Trophoblast cell (in vitro differentiated cells and primary cell): ENCODE data around the gene CCDC12.

Experiments
- DNase-seq, 2 donors: peaks; one replicate each; pipeline ENCODE4 v3.0.0-alpha.2; 2016
- H2AFZ ChIP-seq: 2 replicates; pipeline ENCODE4 v1.6.1; 2013; ENCODE audit warnings: low read length, moderate library complexity, mild to moderate bottlenecking; ENCODE audit not compliant: insufficient read depth, poor library complexity
- H2AK5ac ChIP-seq: 2 replicates; pipeline ENCODE4 v1.6.1; 2013; ENCODE audit warnings: mild to moderate bottlenecking, low read length
- H2BK120ac ChIP-seq: 2 replicates; pipeline ENCODE4 v1.6.1; 2013; ENCODE audit warnings: low read length, mild to moderate bottlenecking, moderate library complexity; ENCODE audit not compliant: insufficient read depth, poor library complexity
- H2BK12ac ChIP-seq: 2 replicates; pipeline ENCODE4 v1.6.1; 2013; ENCODE audit warnings: mild to moderate bottlenecking, low read length, moderate library complexity
- H2BK5ac ChIP-seq: 2 replicates; pipeline ENCODE4 v1.6.1; 2013; ENCODE audit warnings: low read length, low read depth, moderate library complexity, mild to moderate bottlenecking; ENCODE audit not compliant: poor library complexity
- H3K14ac ChIP-seq: 2 replicates; pipeline ENCODE4 v1.6.1; 2013; ENCODE audit warnings: mild to moderate bottlenecking, low read length
- H3K18ac ChIP-seq: 2 replicates; pipeline ENCODE4 v1.6.1; 2013; ENCODE audit warnings: mild to moderate bottlenecking, low read length
- H3K23ac ChIP-seq: 2 replicates; pipeline ENCODE4 v1.6.1; 2013; ENCODE audit warnings: low read length
- H3K27ac ChIP-seq: 2 replicates; pipeline ENCODE4 v1.5.1; 2013; ENCODE audit warnings: low read depth, mild to moderate bottlenecking, inconsistent platforms, low read length, moderate library complexity
- H3K27me3 ChIP-seq: 2 replicates; pipeline ENCODE4 v1.6.1; 2013; ENCODE audit warnings: inconsistent platforms, mild to moderate bottlenecking, low read length, moderate library complexity; ENCODE audit not compliant: insufficient read depth
- H3K36me3 ChIP-seq, 2 experiments: 1 replicate in 1 of 2; 2 replicates in 1 of 2; pipeline ENCODE4 v1.6.1; 2013; ENCODE audit warnings: low read length in 2 of 2, mild to moderate bottlenecking in 2 of 2, moderate library complexity in 1 of 2; ENCODE audit not compliant: insufficient read depth in 2 of 2, control insufficient read depth in 1 of 2
- H3K4ac ChIP-seq: 2 replicates; pipeline ENCODE4 v1.6.1; 2013; ENCODE audit warnings: low read depth, mild to moderate bottlenecking, low read length, moderate library complexity
- H3K4me1 ChIP-seq, 2 experiments: 1 replicate in 1 of 2; 2 replicates in 1 of 2; pipeline ENCODE4 v1.6.1; 2013; ENCODE audit warnings: low read length in 2 of 2, mild to moderate bottlenecking in 2 of 2, moderate library complexity in 1 of 2; ENCODE audit not compliant: insufficient read depth in 2 of 2, control insufficient read depth in 1 of 2
- H3K4me2 ChIP-seq: 2 replicates; pipeline ENCODE4 v1.6.1; 2013; ENCODE audit warnings: inconsistent platforms, mild to moderate bottlenecking, low read length, moderate library complexity
- H3K4me3 ChIP-seq: 2 replicates; pipeline ENCODE4 v1.5.1; 2013; ENCODE audit warnings: mild to moderate bottlenecking, low read depth, low read length, inconsistent platforms
- H3K79me1 ChIP-seq: one replicate; pipeline ENCODE4 v1.6.1; 2013; ENCODE audit warnings: low read length
- H3K79me2 ChIP-seq: 2 replicates; pipeline ENCODE4 v1.6.1; 2013; ENCODE audit warnings: low read length, mild to moderate bottlenecking; ENCODE audit not compliant: control insufficient read depth, insufficient read depth, poor library complexity
- H3K9ac ChIP-seq: 2 replicates; pipeline ENCODE4 v1.6.1; 2013; ENCODE audit warnings: mild to moderate bottlenecking, low read length
- H3K9me3 ChIP-seq: 2 replicates; pipeline ENCODE4 v1.6.1; 2013; ENCODE audit warnings: low read depth, mild to moderate bottlenecking, control low read depth, inconsistent platforms, low read length; ENCODE audit not compliant: insufficient read depth
- H4K12ac ChIP-seq: 2 replicates; pipeline ENCODE4 v1.6.1; 2013; ENCODE audit warnings: low read depth, mild to moderate bottlenecking, low read length, moderate library complexity
- H4K8ac ChIP-seq: 2 replicates; pipeline ENCODE4 v1.6.1; 2013; ENCODE audit warnings: low read depth, mild to moderate bottlenecking, low read length, moderate library complexity
- H4K91ac ChIP-seq: one replicate; pipeline ENCODE4 v1.6.1; 2013; ENCODE audit warnings: low read depth, mild to moderate bottlenecking, low read length, moderate library complexity
- WGBS: extraction: QIAGEN DNeasy Blood & Tissue Kit; methylation state at CpG from one replicate; pipeline ENCODE4 v1.1.7; 2013; ENCODE audit warnings: missing lambda C conversion rate; ENCODE audit not compliant: insufficient read length, insufficient coverage; ENCODE audit errors: extremely low coverage; 5-methylcytosine and 5-hydroxymethylcytosine counted together

CCDC12 gene

DNA sequence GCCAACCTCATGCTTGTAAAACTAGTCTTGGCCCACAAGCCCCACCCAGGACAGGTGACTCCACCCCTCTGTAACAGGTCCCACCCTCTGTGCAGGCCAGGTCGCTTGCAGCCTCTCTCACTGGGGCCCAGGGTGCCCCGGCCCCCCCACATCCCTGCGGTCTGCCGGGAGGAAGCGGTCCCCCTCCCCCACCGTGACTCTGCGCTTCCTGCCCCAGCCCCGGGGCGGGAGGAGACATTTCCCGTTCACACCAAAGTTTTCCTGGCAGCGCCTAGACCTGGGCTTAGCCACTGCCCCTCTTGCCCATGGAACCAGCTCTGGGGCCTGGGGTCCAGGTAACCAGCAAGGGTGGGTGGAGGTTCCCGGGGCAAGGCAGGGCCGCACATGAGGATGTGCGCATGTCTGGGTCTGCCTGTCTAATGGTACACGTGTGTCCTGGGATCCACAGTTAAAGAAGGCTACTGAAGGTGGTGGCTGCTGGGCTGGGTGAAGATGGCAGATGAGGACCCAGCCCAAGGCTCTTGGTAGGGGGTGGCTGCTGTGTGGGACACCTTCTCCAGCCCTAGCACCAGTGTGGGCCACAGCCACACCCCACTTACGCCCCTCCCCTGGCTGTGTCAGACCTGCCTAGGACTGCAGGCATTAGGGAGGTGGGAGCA is 11.3 kb upstream of the CCDC12 start:
- Histone ChIP-seq H3K27ac (no peak overlapping the region), H3K9me3 (no peaks in the 10 kb centered on the region), H3K79me2 (no peaks in the 10 kb centered on the region), H2BK5ac (no peak overlapping the region), H3K4me1 (peaks cover 21 to 27% of the 10 kb centered on the region in 2 experiments), H3K27me3 (no peaks in the 10 kb centered on the region), H4K8ac (peak overlapping the region; percentile 14), H3K79me1 (peaks cover 4% of the 10 kb centered on the region), H2BK12ac (peak overlapping the region; percentile 57), H3K36me3 (peaks cover 16 to 23% of the 10 kb centered on the region in 2 experiments), H4K12ac (no peak overlapping the region), H2BK120ac (no peak overlapping the region), H3K18ac (peak overlapping the region; percentile 55), H4K91ac (peak overlapping the region; percentile 36), H3K4me2 (no peak overlapping the region), H3K4ac (no peak overlapping the region), H2AK5ac (peak overlapping the region; percentile 63), H3K4me3 (no peak overlapping the region), H3K14ac (peak overlapping the region; percentile 35), H2AFZ (no peak overlapping the region), H3K23ac (no peak overlapping the region), H3K9ac (no peak overlapping the region)
- DNase-seq: peak in 1 of 2 donors; percentile 24
- no CpG with 5 or more reads among the region's 16 CpGs for WGBS

DNA sequence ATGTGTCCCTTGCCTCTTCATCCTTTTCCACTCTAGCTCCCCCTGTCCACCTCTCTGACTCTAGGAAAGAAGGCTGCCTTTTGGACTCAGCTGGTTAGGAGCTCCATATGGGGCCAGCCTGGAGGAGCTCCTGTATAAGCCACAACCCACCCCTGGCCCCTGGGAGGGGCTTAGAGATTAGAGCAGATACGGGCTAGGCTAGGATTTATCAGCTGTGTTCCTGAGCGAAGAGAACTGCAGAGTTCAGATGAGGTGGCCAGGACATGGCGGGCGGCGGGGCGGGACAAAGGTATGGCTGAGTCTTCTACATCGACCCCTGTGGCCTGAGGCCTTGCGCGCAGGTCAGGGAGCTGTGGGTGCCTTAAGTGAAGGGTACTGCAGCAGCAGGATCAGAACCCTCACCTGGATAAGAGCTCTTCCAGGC is 10.8 kb upstream of the CCDC12 start:
- Histone ChIP-seq H3K9me3 (no peaks in the 10 kb centered on the region), H3K9ac (no peak overlapping the region), H3K4me3 (no peak overlapping the region), H3K36me3 (peaks cover 16 to 22% of the 10 kb centered on the region in 2 experiments), H3K23ac (no peak overlapping the region), H3K79me1 (peaks cover 6% of the 10 kb centered on the region), H2BK5ac (no peak overlapping the region), H3K14ac (no peak overlapping the region), H4K12ac (no peak overlapping the region), H2AK5ac (no peak overlapping the region), H3K4me1 (peaks cover 26 to 33% of the 10 kb centered on the region in 2 experiments), H3K4ac (no peak overlapping the region), H3K27ac (peak overlapping the region; percentile 6), H4K91ac (peak overlapping the region; percentile 9), H4K8ac (no peak overlapping the region), H2BK120ac (no peak overlapping the region), H2AFZ (no peak overlapping the region), H3K18ac (no peak overlapping the region), H2BK12ac (no peak overlapping the region), H3K4me2 (no peak overlapping the region), H3K79me2 (no peaks in the 10 kb centered on the region), H3K27me3 (no peaks in the 10 kb centered on the region)
- no peak for DNase-seq
- WGBS: no CpG with 5 or more reads among the region's 9 CpGs

DNA sequence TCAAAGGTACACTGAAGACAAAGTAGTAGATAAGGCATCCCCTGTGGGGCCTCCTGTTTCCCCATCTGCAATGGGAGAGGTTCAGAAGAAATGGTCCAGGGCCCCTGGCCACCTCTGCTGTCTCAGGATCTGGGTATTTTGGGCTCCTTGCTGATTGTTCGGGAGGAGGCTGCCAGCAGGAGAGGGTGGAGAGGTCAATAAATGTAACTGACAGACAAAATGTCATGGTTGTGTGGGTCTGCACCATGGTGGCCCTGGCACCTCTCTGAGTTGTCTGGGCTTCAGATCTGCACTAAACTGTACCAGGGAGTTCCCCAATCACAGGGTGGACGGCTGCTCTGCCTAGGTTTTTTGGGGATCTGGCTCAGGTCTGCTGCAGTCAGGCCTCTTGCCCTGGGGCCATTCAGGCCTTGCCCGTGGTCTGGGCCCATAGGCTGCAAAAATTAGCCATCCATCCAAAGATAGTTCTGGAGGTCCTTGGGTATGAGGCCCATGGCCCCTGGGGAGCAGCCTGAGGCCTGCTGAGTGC is 10.3 kb upstream of the CCDC12 start:
- Histone ChIP-seq H3K9ac (no peak overlapping the region), H3K36me3 (peaks cover 16 to 21% of the 10 kb centered on the region in 2 experiments), H3K4ac (no peak overlapping the region), H4K12ac (no peak overlapping the region), H3K23ac (no peak overlapping the region), H3K14ac (no peak overlapping the region), H3K79me1 (peaks cover 8% of the 10 kb centered on the region), H2BK120ac (no peak overlapping the region), H3K27ac (peak overlapping the region; percentile 6), H2AK5ac (no peak overlapping the region), H2BK12ac (no peak overlapping the region), H3K79me2 (peaks cover 2% of the 10 kb centered on the region), H4K8ac (no peak overlapping the region), H3K27me3 (no peaks in the 10 kb centered on the region), H3K4me1 (peaks cover 29 to 36% of the 10 kb centered on the region in 2 experiments), H4K91ac (peak overlapping the region; percentile 9), H3K18ac (no peak overlapping the region), H2AFZ (no peak overlapping the region), H3K4me3 (no peak overlapping the region), H2BK5ac (no peak overlapping the region), H3K9me3 (no peaks in the 10 kb centered on the region), H3K4me2 (no peak overlapping the region)
- DNase-seq: no peak
- WGBS: no CpG with 5 or more reads among the region's 3 CpGs

DNA sequence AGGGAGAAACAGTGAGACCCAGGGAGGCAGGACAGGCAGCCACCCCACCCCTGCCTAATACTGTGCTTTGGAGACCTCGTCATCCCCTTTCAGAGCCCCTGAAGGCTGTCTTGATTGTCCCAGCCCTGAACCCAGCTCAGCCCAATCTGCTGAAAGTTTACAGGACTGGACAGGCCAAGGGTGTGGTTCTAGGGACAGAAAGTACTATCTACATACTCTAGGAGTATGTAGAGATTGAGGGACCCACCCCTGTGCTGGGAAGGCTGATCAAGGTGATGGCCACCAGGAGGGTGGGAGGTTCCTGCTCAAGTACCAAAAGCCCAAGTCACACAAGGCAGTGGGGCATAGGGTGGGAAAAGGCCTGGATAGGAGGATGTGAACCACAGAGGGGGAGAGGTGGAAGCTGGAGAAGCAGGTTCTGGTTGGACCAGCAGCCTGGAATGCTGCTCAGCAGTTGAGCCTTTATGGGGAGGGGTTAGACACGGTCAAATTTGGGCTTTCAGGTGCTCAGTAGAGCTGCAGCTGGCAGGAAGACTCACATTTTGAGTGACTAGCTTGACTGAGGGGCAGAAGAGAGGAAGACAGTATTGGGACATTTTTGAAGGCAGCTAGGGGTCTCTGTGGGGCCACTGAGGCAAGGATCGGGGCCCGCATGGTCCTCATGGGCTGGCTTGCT is 9.6 kb upstream of the CCDC12 start:
- Histone ChIP-seq H3K4ac (no peak overlapping the region), H4K91ac (no peak overlapping the region), H4K8ac (no peak overlapping the region), H3K4me3 (no peak overlapping the region), H2AFZ (no peak overlapping the region), H3K18ac (no peak overlapping the region), H3K79me1 (peaks cover 12% of the 10 kb centered on the region), H4K12ac (no peak overlapping the region), H3K36me3 (peaks cover 9 to 15% of the 10 kb centered on the region in 2 experiments), H2BK120ac (no peak overlapping the region), H3K14ac (no peak overlapping the region), H3K27me3 (no peaks in the 10 kb centered on the region), H3K9me3 (no peaks in the 10 kb centered on the region), H2BK12ac (no peak overlapping the region), H3K4me1 (peaks cover 34 to 41% of the 10 kb centered on the region in 2 experiments), H3K23ac (no peak overlapping the region), H2BK5ac (no peak overlapping the region), H3K4me2 (no peak overlapping the region), H3K27ac (no peak overlapping the region), H3K9ac (no peak overlapping the region), H2AK5ac (no peak overlapping the region), H3K79me2 (peaks cover 4% of the 10 kb centered on the region)
- WGBS: no CpG with 5 or more reads among the region's 4 CpGs
- no peak for DNase-seq
